H9 (cell line): ENCODE data around the gene PLD2. TPM values are rescaled to one million over a fixed set of nuclear protein-coding genes. Genes with fewer than 3 reads are reported as not detected.
A peak's percentile ranks its signal among the peaks of the same experiment; 100 is the strongest.

Experiments used
- DNase-seq: peaks from one replicate; pipeline ENCODE4 v3.0.0-alpha.2; 2017
- H2AFZ ChIP-seq: one replicate; pipeline ENCODE4 v1.6.1; 2013; ENCODE audit warnings: mild to moderate bottlenecking, low read length, control low read depth, moderate library complexity
- H2AK5ac ChIP-seq: 2 replicates; pipeline ENCODE4 v1.6.1; 2013; ENCODE audit warnings: low read length, control low read depth, mixed read lengths; ENCODE audit not compliant: insufficient read length
- H2BK120ac ChIP-seq: one replicate; pipeline ENCODE4 v1.6.1; 2013; ENCODE audit warnings: low read depth, mild to moderate bottlenecking, low read length, control low read depth, inconsistent platforms; ENCODE audit not compliant: poor library complexity, severe bottlenecking
- H2BK12ac ChIP-seq: 2 replicates; pipeline ENCODE4 v1.6.1; 2013; ENCODE audit warnings: low read length, control low read depth, mixed read lengths, low read depth; ENCODE audit not compliant: insufficient read length
- H2BK15ac ChIP-seq: 2 replicates; pipeline ENCODE4 v1.6.1; 2013; ENCODE audit warnings: low read depth, low read length, control low read depth
- H2BK20ac ChIP-seq: one replicate; pipeline ENCODE4 v1.6.1; 2013; ENCODE audit warnings: low read depth, mild to moderate bottlenecking, low read length, control low read depth, inconsistent platforms; ENCODE audit not compliant: poor library complexity, severe bottlenecking
- H2BK5ac ChIP-seq: 2 replicates; pipeline ENCODE4 v1.6.1; 2013; ENCODE audit warnings: low read length, control low read depth, mixed read lengths; ENCODE audit not compliant: insufficient read length
- H3K14ac ChIP-seq: 2 replicates; pipeline ENCODE4 v1.6.1; 2013; ENCODE audit warnings: low read length, control low read depth; ENCODE audit not compliant: insufficient read depth
- H3K18ac ChIP-seq: 2 replicates; pipeline ENCODE4 v1.6.1; 2013; ENCODE audit warnings: low read depth, mild to moderate bottlenecking, mixed read lengths, low read length, control low read depth; ENCODE audit not compliant: insufficient read length
- H3K23ac ChIP-seq: 2 replicates; pipeline ENCODE4 v1.6.1; 2013; ENCODE audit warnings: low read length, control low read depth, mixed read lengths, low read depth; ENCODE audit not compliant: insufficient read length
- H3K23me2 ChIP-seq: 2 replicates; pipeline ENCODE4 v1.6.1; 2013; ENCODE audit warnings: low read depth, mild to moderate bottlenecking, mixed read lengths, low read length, control low read depth; ENCODE audit not compliant: insufficient read length, poor library complexity, severe bottlenecking
- H3K27ac ChIP-seq: 2 replicates; pipeline ENCODE4 v1.5.1; 2013; ENCODE audit warnings: low read length, control low read depth, mixed read lengths, low read depth; ENCODE audit not compliant: insufficient read length
- H3K27me3 ChIP-seq: 2 replicates; pipeline ENCODE4 v1.6.1; 2013; ENCODE audit warnings: low read length, control low read depth, inconsistent platforms; ENCODE audit not compliant: insufficient read depth
- H3K4ac ChIP-seq: 2 replicates; pipeline ENCODE4 v1.6.1; 2013; ENCODE audit warnings: low read depth, mild to moderate bottlenecking, control low read depth, inconsistent platforms, low read length, moderate library complexity
- H3K4me1 ChIP-seq: 2 replicates; pipeline ENCODE4 v1.6.1; 2013; ENCODE audit warnings: low read length, control low read depth, inconsistent platforms; ENCODE audit not compliant: insufficient read depth
- H3K4me2 ChIP-seq: 2 replicates; pipeline ENCODE4 v1.6.1; 2013; ENCODE audit warnings: low read length, control low read depth, mixed read lengths; ENCODE audit not compliant: insufficient read length, insufficient read depth
- H3K56ac ChIP-seq: 2 replicates; pipeline ENCODE4 v1.6.1; 2013; ENCODE audit warnings: low read depth, mild to moderate bottlenecking, mixed read lengths, low read length, control low read depth; ENCODE audit not compliant: insufficient read length
- H3K79me1 ChIP-seq: 2 replicates; pipeline ENCODE4 v1.6.1; 2013; ENCODE audit warnings: low read depth, mild to moderate bottlenecking, moderate library complexity, low read length, control low read depth, inconsistent platforms; ENCODE audit not compliant: insufficient read depth, poor library complexity, severe bottlenecking
- H3K79me2 ChIP-seq: 2 replicates; pipeline ENCODE4 v1.6.1; 2013; ENCODE audit warnings: low read length, control low read depth, inconsistent platforms; ENCODE audit not compliant: insufficient read depth
- H3K9ac ChIP-seq: 2 replicates; pipeline ENCODE4 v1.6.1; 2013; ENCODE audit warnings: low read length, control low read depth, mixed read lengths; ENCODE audit not compliant: insufficient read length; ENCODE audit errors: extremely low read depth
- H3K9me3 ChIP-seq: one replicate; pipeline ENCODE4 v1.6.1; 2013; ENCODE audit warnings: low read depth, low read length, inconsistent platforms; ENCODE audit not compliant: control insufficient read depth
- H3T11ph ChIP-seq: one replicate; pipeline ENCODE4 v1.6.1; 2013; ENCODE audit warnings: mild to moderate bottlenecking, low read length, control low read depth, inconsistent platforms
- H4K20me1 ChIP-seq: one replicate; pipeline ENCODE4 v1.6.1; 2013; ENCODE audit not compliant: control insufficient read depth, insufficient read length, insufficient read depth
- H4K5ac ChIP-seq: 2 replicates; pipeline ENCODE4 v1.6.1; 2013; ENCODE audit warnings: low read depth, mild to moderate bottlenecking, mixed read lengths, low read length, control low read depth; ENCODE audit not compliant: insufficient read length
- H4K8ac ChIP-seq: replicated peaks from 2 replicates; pipeline ENCODE4 v1.6.1; 2013; ENCODE audit warnings: low read length, control low read depth, mixed read lengths, low read depth; ENCODE audit not compliant: insufficient read length
- H4K91ac ChIP-seq: 2 replicates; pipeline ENCODE4 v1.6.1; 2013; ENCODE audit warnings: low read depth, mild to moderate bottlenecking, moderate library complexity, mixed read lengths, low read length, control low read depth; ENCODE audit not compliant: insufficient read length
- H3K27ac Mint-ChIP-seq, 3 experiments: 2 replicates in 2 of 3; 3 replicates in 1 of 3; pipeline ENCODE4 v1.8.0; 2020 to 2021; ENCODE audit warnings: mixed read lengths in 3 of 3, mild to moderate bottlenecking in 1 of 3, moderate library complexity in 1 of 3
- H3K27me3 Mint-ChIP-seq: 2 replicates; pipeline ENCODE4 v1.8.0; 2021; ENCODE audit warnings: low read depth, mild to moderate bottlenecking, moderate library complexity, mixed read lengths
- H3K36me3 Mint-ChIP-seq, 3 experiments: 2 replicates in 2 of 3; 3 replicates in 1 of 3; pipeline ENCODE4 v1.8.0; 2020 to 2021; ENCODE audit warnings: low read depth in 3 of 3, mixed read lengths in 3 of 3; ENCODE audit not compliant: insufficient read depth in 1 of 3
- H3K4me1 Mint-ChIP-seq, 2 experiments: 2 replicates each; pipeline ENCODE4 v1.8.0; 2020; ENCODE audit warnings: mixed read lengths in 2 of 2
- H3K4me3 Mint-ChIP-seq, 2 experiments: 2 replicates in 1 of 2; 3 replicates in 1 of 2; pipeline ENCODE4 v1.8.0; 2020 to 2021; ENCODE audit warnings: mild to moderate bottlenecking in 2 of 2, mixed read lengths in 2 of 2, moderate library complexity in 1 of 2
- H3K9me3 Mint-ChIP-seq, 2 experiments: 2 replicates in 1 of 2; 3 replicates in 1 of 2; pipeline ENCODE4 v1.8.0; 2020; ENCODE audit warnings: mild to moderate bottlenecking in 2 of 2, mixed read lengths in 2 of 2, moderate library complexity in 1 of 2
- CTCF ChIP-seq: fragments of 200-600 bp; sonication (generic); conservative IDR thresholded peaks from 3 replicates; pipeline ENCODE4 v1.8.0; 2021; ENCODE audit warnings: antibody characterized with exemption, mild to moderate bottlenecking
- WGBS: extraction: QIAGEN DNeasy Blood & Tissue Kit; methylation state at CpG from one replicate; pipeline ENCODE4 v1.1.7; 2013; ENCODE audit warnings: missing lambda C conversion rate, low lambda C conversion rate, mixed read lengths; ENCODE audit not compliant: insufficient read length; ENCODE audit errors: extremely low coverage; 5-methylcytosine and 5-hydroxymethylcytosine counted together
- total RNA-seq: library from RNA; stranded (reverse); gene quantifications from 2 replicates; pipeline ENCODE4 v1.2.1, GENCODE V29; 2021

PLD2 gene
- total RNA-seq, 1 experiment from 2014 or later: 63.3 TPM

- Mint-ChIP-seq H3K27me3 (peaks cover 29% of the 10 kb centered on the region), H3K4me1 (peaks cover 8 to 11% of the 10 kb centered on the region in 2 experiments), H3K27ac (0 out of 7 replicates have a peak overlapping the region, but pooled peaks of 1 of the 3 experiments have one; percentile 100), H3K4me3 (peak overlapping the region in 1 of 2 experiments; percentile 97; a peak in 1 of 5 replicates), H3K9me3 (no peaks in the 10 kb centered on the region), H3K36me3 (peaks cover 16 to 23% (median 19%) of the 10 kb centered on the region in 3 experiments; a peak in 6 of 7 replicates)
- H3K56ac ChIP-seq: no peak overlapping the region
- H2BK120ac ChIP-seq: no peak overlapping the region
- H2BK5ac ChIP-seq: no peak overlapping the region
- H3K4ac ChIP-seq: no peak overlapping the region
- no peak overlapping the region for H4K91ac ChIP-seq
- H3K79me2 ChIP-seq: no peaks in the 10 kb centered on the region
- no peak overlapping the region for H3K14ac ChIP-seq
- H4K5ac ChIP-seq: no peak overlapping the region
- WGBS: no CpG with 5 or more reads among the region's 1 CpG
- H3K9ac ChIP-seq: no peak overlapping the region
- no peak overlapping the region for H2BK20ac ChIP-seq
- DNase-seq: no peak
- H3K4me2 ChIP-seq: no peak overlapping the region
- no peak overlapping the region for H2BK15ac ChIP-seq
- H2AFZ ChIP-seq: no peak overlapping the region
- no peak overlapping the region for H3T11ph ChIP-seq
- no peaks in the 10 kb centered on the region for H3K9me3 ChIP-seq
- H2BK12ac ChIP-seq: no peak overlapping the region
- no peaks in the 10 kb centered on the region for H3K79me1 ChIP-seq
- no peak overlapping the region for H3K23ac ChIP-seq
- peaks cover 4% of the 10 kb centered on the region; the same call in 1 of the 2 replicates for H3K27me3 ChIP-seq
- no peaks in the 10 kb centered on the region for H3K4me1 ChIP-seq
- H4K20me1 ChIP-seq: no peaks in the 10 kb centered on the region
- no peak overlapping the region for H2AK5ac ChIP-seq
- H3K27ac ChIP-seq: no peak overlapping the region
- H3K18ac ChIP-seq: no peak overlapping the region
- TF ChIP-seq CTCF: no peak
- H3K23me2 ChIP-seq: peaks cover 4% of the 10 kb centered on the region
- H4K8ac ChIP-seq: no peak overlapping the region
Measured at GRCh38 chr17:4795168-4795567, 11.8 kb upstream of the PLD2 start.
